Measurements from ENCODE around the gene GLOD5. TPM values are rescaled to one million over a fixed set of nuclear protein-coding genes. Genes with fewer than 3 reads are reported as not detected.
A peak's percentile ranks its signal among the peaks of the same experiment; 100 is the strongest.

The GLOD5 gene
- total and polyA plus RNA-seq, 9 of the 15 experiments (the other 6 are each of a cell fraction or from before 2014, with no cell fraction given), result 0.27 to 4.4 (median 2.2) TPM

- TF ChIP-seq POLR2B (IDR thresholded peaks at IDR 0.05; ENCODE audit: low read depth, partially characterized antibody), result peak; percentile 92
- TF ChIP-seq, protein P1, sequence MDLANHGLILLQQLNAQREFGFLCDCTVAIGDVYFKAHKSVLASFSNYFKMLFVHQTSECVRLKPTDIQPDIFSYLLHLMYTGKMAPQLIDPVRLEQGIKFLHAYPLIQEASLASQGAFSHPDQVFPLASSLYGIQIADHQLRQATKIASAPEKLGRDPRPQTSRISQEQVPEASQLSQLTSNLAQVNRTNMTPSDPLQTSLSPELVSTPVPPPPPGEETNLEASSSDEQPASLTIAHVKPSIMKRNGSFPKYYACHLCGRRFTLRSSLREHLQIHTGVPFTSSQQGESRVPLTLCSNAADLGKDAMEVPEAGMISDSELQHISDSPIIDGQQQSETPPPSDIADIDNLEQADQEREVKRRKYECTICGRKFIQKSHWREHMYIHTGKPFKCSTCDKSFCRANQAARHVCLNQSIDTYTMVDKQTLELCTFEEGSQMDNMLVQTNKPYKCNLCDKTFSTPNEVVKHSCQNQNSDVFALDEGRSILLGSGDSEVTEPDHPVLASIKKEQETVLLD (IDR thresholded peaks at IDR 0.05), result 0 out of 2 replicates have a peak, but pooled peaks have one; percentile 42
- no peak for TF ChIP-seq SOX6 (IDR thresholded peaks at IDR 0.05)
- no peak for TF ChIP-seq SRSF9 (IDR thresholded peaks at IDR 0.05; ENCODE audit: borderline replicate concordance, low read depth, low read length)
- peak; percentile 23 for TF ChIP-seq PRDM10 (IDR thresholded peaks at IDR 0.05; ENCODE audit: partially characterized antibody)
- peak; percentile 28; the same call in 1 of the 2 replicates for TF ChIP-seq ZBED1 (IDR thresholded peaks at IDR 0.05)
- no peak for TF ChIP-seq FOXM1 (IDR thresholded peaks at IDR 0.05; ENCODE audit: low read depth)
- TF ChIP-seq FOXM1 (CRISPR knock-in tag; IDR thresholded peaks at IDR 0.05; ENCODE audit: low read depth), result no peak
- no peak for TF ChIP-seq ZBTB34 (CRISPR knock-in tag; IDR thresholded peaks at IDR 0.05)
- no peak for TF ChIP-seq NCOR1 (IDR thresholded peaks at IDR 0.05)
- TF ChIP-seq SMARCE1 (IDR thresholded peaks at IDR 0.05), result peak; percentile 65; the same call in 1 of the 2 replicates
- no peak for TF ChIP-seq STAG1 (CRISPR knock-in tag; IDR thresholded peaks at IDR 0.05; ENCODE audit: borderline replicate concordance)
- TF ChIP-seq ZEB2 (IDR thresholded peaks at IDR 0.05), result peak; percentile 48; the same call in 1 of the 2 replicates
- peak; percentile 34; the same call in 1 of the 2 replicates for TF ChIP-seq NFIC (IDR thresholded peaks at IDR 0.05)
- no peak for TF ChIP-seq HOXB6 (CRISPR knock-in tag; IDR thresholded peaks at IDR 0.05; ENCODE audit: borderline replicate concordance)
- no peak for TF ChIP-seq ZNF639 (CRISPR knock-in tag; conservative IDR thresholded peaks at IDR 0.05 in 1 of 2, IDR thresholded peaks at IDR 0.05 in 1 of 2)
- no peak for TF ChIP-seq GTF2E2 (tag; IDR thresholded peaks at IDR 0.05)
- TF ChIP-seq FOXK2 (conservative IDR thresholded peaks at IDR 0.05 in 1 of 2, IDR thresholded peaks at IDR 0.05 in 1 of 2; ENCODE audit: low read depth in 2 of 2), result no peak
Observed at GRCh38 chrX:48802089-48802904, 40.8 kb downstream of the GLOD5 start (continued).
